B cell (primary cell): ENCODE data around the gene ZFPL1. TPM values are rescaled to one million over a fixed set of nuclear protein-coding genes. Genes with fewer than 3 reads are reported as not detected.

ENCODE experiments used
- ATAC-seq: fragments of 200-7000 bp; cut with Tn5 transposase; one replicate; pipeline ENCODE4 v1.10.0; 2021; ENCODE audit warnings: low read depth, mild to moderate bottlenecking, moderate number of reproducible peaks, moderate library complexity
- CTCF ChIA-PET: fragments of 350-600 bp; sonication (Branson Sonifier 250); formaldehyde crosslinking; loops from one replicate; lab custom pipeline; 2021; ENCODE audit warnings: antibody characterized with exemption, inconsistent platforms; lab: Charles Lee
- POLR2A ChIA-PET: fragments of 350-600 bp; sonication (Branson Sonifier 250); formaldehyde crosslinking; loops from one replicate; lab custom pipeline; 2021; ENCODE audit warnings: antibody characterized with exemption; lab: Charles Lee
- DNase-seq: peaks from one replicate; pipeline ENCODE4 v3.0.0; 2013
- H2AFZ ChIP-seq: 2 replicates; pipeline ENCODE4 v1.6.1; 2012; ENCODE audit warnings: mild to moderate bottlenecking, low read depth, low read length; ENCODE audit not compliant: insufficient read depth, poor library complexity, severe bottlenecking
- H3K27ac ChIP-seq, 2 donors: 1 replicate in 1 of 2; 2 replicates in 1 of 2; pipeline ENCODE4 v1.5.1; 2012 to 2013; ENCODE audit warnings: low read length in 2 of 2, mild to moderate bottlenecking in 2 of 2, moderate library complexity in 1 of 2
- H3K27me3 ChIP-seq, 4 experiments: fragments of 200-600 bp in 1 of 4; sonication (generic) in 1 of 4; replicated peaks in 1 of 4; 1 replicate in 2 of 4; 2 replicates in 2 of 4; pipeline versions ENCODE4 v1.6.1 to v1.7.0; 2013 to 2016; ENCODE audit warnings: low read length in 3 of 4, mild to moderate bottlenecking in 2 of 4, mixed read lengths in 1 of 4, moderate library complexity in 1 of 4; ENCODE audit not compliant: insufficient read depth in 4 of 4, control insufficient read depth in 3 of 4; ENCODE audit errors: control extremely low read depth in 1 of 4
- H3K36me3 ChIP-seq, 2 experiments: replicated peaks in 1 of 2; 1 replicate in 1 of 2; 2 replicates in 1 of 2; pipeline versions ENCODE4 v1.6.1 to v1.7.1; 2013; ENCODE audit warnings: low read length in 1 of 2; ENCODE audit not compliant: insufficient read depth in 2 of 2, control insufficient read depth in 1 of 2; ENCODE audit errors: control extremely low read depth in 1 of 2, extremely low read depth in 1 of 2
- H3K4me1 ChIP-seq, 2 donors: fragments of 200-600 bp in 1 of 2; sonication (generic) in 1 of 2; 1 replicate in 1 of 2; 2 replicates in 1 of 2; pipeline versions ENCODE4 v1.5.1 to v1.6.1; 2013 to 2017; ENCODE audit warnings: low read length in 2 of 2; ENCODE audit not compliant: control insufficient read depth in 2 of 2, insufficient read depth in 2 of 2
- H3K4me2 ChIP-seq: replicated peaks from 2 replicates; pipeline ENCODE3; 2012; ENCODE audit warnings: mild to moderate bottlenecking, low read depth, low read length; ENCODE audit not compliant: poor library complexity, severe bottlenecking
- H3K4me3 ChIP-seq, 5 experiments: fragments of 200-600 bp in 1 of 5; sonication (generic) in 1 of 5; 1 replicate in 3 of 5; 2 replicates in 2 of 5; pipeline versions ENCODE4 v1.5.1 to v1.7.0; 2011 to 2016; ENCODE audit warnings: low read length in 4 of 5, mild to moderate bottlenecking in 4 of 5, low read depth in 2 of 5, control low read depth in 1 of 5, moderate library complexity in 1 of 5; ENCODE audit not compliant: insufficient read depth in 1 of 5; ENCODE audit errors: control extremely low read depth in 1 of 5, extremely low read depth in 1 of 5
- H3K79me2 ChIP-seq: fragments of 200-600 bp; sonication (generic); one replicate; pipeline ENCODE4 v1.6.0; 2016; ENCODE audit warnings: low read length; ENCODE audit not compliant: control insufficient read depth, insufficient read depth
- H3K9ac ChIP-seq: fragments of 200-600 bp; sonication (generic); 2 replicates; pipeline ENCODE4 v1.6.1; 2017; ENCODE audit warnings: mild to moderate bottlenecking, low read length, moderate library complexity
- H3K9me3 ChIP-seq, 3 donors: one replicate each; pipeline versions ENCODE4 v1.6.1 to v1.7.1; 2013; ENCODE audit warnings: low read length in 2 of 3; ENCODE audit not compliant: control insufficient read depth in 2 of 3, insufficient read depth in 1 of 3; ENCODE audit errors: control extremely low read depth in 1 of 3
- H4K20me1 ChIP-seq: 2 replicates; pipeline ENCODE4 v1.6.0; 2012; ENCODE audit warnings: mild to moderate bottlenecking, low read length; ENCODE audit not compliant: insufficient read depth, control insufficient read depth, poor library complexity, severe bottlenecking
- H3K27ac Mint-ChIP-seq: one replicate; pipeline ENCODE4 v1.8.0; 2021; ENCODE audit warnings: mixed read lengths
- H3K27me3 Mint-ChIP-seq: one replicate; pipeline ENCODE4 v1.8.0; 2021; ENCODE audit warnings: mixed read lengths
- H3K4me1 Mint-ChIP-seq: one replicate; pipeline ENCODE4 v1.8.0; 2021; ENCODE audit warnings: mixed read lengths
- H3K4me3 Mint-ChIP-seq: one replicate; pipeline ENCODE4 v1.8.0; 2021; ENCODE audit warnings: mixed read lengths
- H3K9me3 Mint-ChIP-seq: one replicate; pipeline ENCODE4 v1.8.0; 2022; ENCODE audit warnings: mixed read lengths; ENCODE audit not compliant: insufficient read depth
- EZH2 ChIP-seq: IDR thresholded peaks from 2 replicates; pipeline ENCODE4 v1.6.1; 2012; ENCODE audit warnings: borderline replicate concordance, low read depth, mild to moderate bottlenecking, moderate library complexity, low read length; ENCODE audit not compliant: insufficient read depth, poor library complexity, severe bottlenecking
- WGBS: methylation state at CpG from one replicate; pipeline ENCODE4 v1.1.5; 2013; ENCODE audit warnings: missing lambda C conversion rate; ENCODE audit not compliant: insufficient coverage; 5-methylcytosine and 5-hydroxymethylcytosine counted together
- intact Hi-C: fragments of 100-400 bp; cut with micrococcal nuclease; formaldehyde crosslinking; loops from one replicate; pipeline ENCODE4 v1.10.0; 2022
- polyA plus RNA-seq: library from polyadenylated mRNA; depleted of rRNA; stranded (reverse); fragments of >200 nt; gene quantifications from 2 replicates; pipeline ENCODE4 v1.2.3, GENCODE V29; 2012
- total RNA-seq, 2 donors: library from RNA; stranded (reverse); fragments of 120-200 nt in 1 of 2; gene quantifications; 1 replicate in 1 of 2; 2 replicates in 1 of 2; pipeline versions ENCODE4 v1.2.3 to v1.2.4, GENCODE V29; 2013 to 2022
- TF ChIP-seq, protein P1 (sequence below): fragments of 200-600 bp; IDR thresholded peaks from one replicate; pipeline ENCODE4 v1.8.0; 2022; ENCODE audit warnings: antibody characterized with exemption, mild to moderate bottlenecking

ZFPL1 gene
- total and polyA plus RNA-seq, 2 donors (not counting 1 experiment from before 2014, with no cell fraction given) = 57.3 to 79.2 TPM

- WGBS = 78% methylated on average over 1 of the region's 6 CpGs
- POLR2A ChIA-PET = no interaction called here
- Histone ChIP-seq H3K4me2 (no peak overlapping the region), H4K20me1 (no peaks in the 10 kb centered on the region), H3K4me1 (peaks cover 18 to 30% of the 10 kb centered on the region in 2 donors), H3K27me3 (no peaks in the 10 kb centered on the region), H3K36me3 (peaks cover 0 to 16% of the 10 kb centered on the region in 2 experiments), H3K79me2 (peaks cover 19% of the 10 kb centered on the region), H3K4me3 (no peak overlapping the region), H3K27ac (no peak overlapping the region), H3K9ac (no peak overlapping the region), H2AFZ (no peak overlapping the region), H3K9me3 (no peaks in the 10 kb centered on the region)
- H3K27me3 Mint-ChIP-seq = no peaks in the 10 kb centered on the region
- ATAC-seq (no peak), DNase-seq (no peak)
- intact Hi-C loops = loop anchor here (5.0 to 10.0 kb wide), 2 partner anchors 89 to 482 kb away; partner anchors contain the start of genes SCYL1 and SYVN1
- no peak overlapping the region for H3K27ac Mint-ChIP-seq
- H3K9me3 Mint-ChIP-seq = no peaks in the 10 kb centered on the region
- TF ChIP-seq EZH2 = no peak
- TF ChIP-seq, protein P1, sequence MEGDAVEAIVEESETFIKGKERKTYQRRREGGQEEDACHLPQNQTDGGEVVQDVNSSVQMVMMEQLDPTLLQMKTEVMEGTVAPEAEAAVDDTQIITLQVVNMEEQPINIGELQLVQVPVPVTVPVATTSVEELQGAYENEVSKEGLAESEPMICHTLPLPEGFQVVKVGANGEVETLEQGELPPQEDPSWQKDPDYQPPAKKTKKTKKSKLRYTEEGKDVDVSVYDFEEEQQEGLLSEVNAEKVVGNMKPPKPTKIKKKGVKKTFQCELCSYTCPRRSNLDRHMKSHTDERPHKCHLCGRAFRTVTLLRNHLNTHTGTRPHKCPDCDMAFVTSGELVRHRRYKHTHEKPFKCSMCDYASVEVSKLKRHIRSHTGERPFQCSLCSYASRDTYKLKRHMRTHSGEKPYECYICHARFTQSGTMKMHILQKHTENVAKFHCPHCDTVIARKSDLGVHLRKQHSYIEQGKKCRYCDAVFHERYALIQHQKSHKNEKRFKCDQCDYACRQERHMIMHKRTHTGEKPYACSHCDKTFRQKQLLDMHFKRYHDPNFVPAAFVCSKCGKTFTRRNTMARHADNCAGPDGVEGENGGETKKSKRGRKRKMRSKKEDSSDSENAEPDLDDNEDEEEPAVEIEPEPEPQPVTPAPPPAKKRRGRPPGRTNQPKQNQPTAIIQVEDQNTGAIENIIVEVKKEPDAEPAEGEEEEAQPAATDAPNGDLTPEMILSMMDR = no peak
- CTCF ChIA-PET = no interaction called here
- peak overlapping the region; percentile 85 for H3K4me3 Mint-ChIP-seq
- H3K4me1 Mint-ChIP-seq = peaks cover 29% of the 10 kb centered on the region
These were observed 41.1 kb upstream of the ZFPL1 start for GRCh38 chr11:65042891-65043290.

- Mint-ChIP-seq H3K27me3 (no peaks in the 10 kb centered on the region), H3K27ac (no peak overlapping the region)
- no peak for DNase-seq
These were observed 40.0 kb upstream of the ZFPL1 start for GRCh38 chr11:65043881-65044501.

More at GRCh38 chr11:65043881-65044501, 40.0 kb upstream of the ZFPL1 start:
- TF ChIP-seq, protein P1 = no peak
- no peak for TF ChIP-seq EZH2
- H4K20me1 ChIP-seq = no peaks in the 10 kb centered on the region
- no peak overlapping the region for H3K27ac ChIP-seq
- no peaks in the 10 kb centered on the region for H3K9me3 ChIP-seq
- H3K4me1 ChIP-seq = peaks cover 23 to 30% of the 10 kb centered on the region in 2 donors
- ATAC-seq = no peak
- CTCF ChIA-PET = no interaction called here
- H3K9ac ChIP-seq = no peak overlapping the region
- Mint-ChIP-seq H3K4me1 (peaks cover 32% of the 10 kb centered on the region), H3K4me3 (peak overlapping the region; percentile 23), H3K9me3 (no peaks in the 10 kb centered on the region)
- H3K79me2 ChIP-seq = peaks cover 19% of the 10 kb centered on the region
- H3K4me3 ChIP-seq = no peak overlapping the region
- peaks cover 0 to 16% of the 10 kb centered on the region in 2 experiments for H3K36me3 ChIP-seq
- H2AFZ ChIP-seq = no peak overlapping the region
- 97% methylated on average over 21 of the region's 23 CpGs for WGBS
- intact Hi-C loops = loop anchor here (5.0 to 10.0 kb wide), 2 partner anchors 88 to 481 kb away; partner anchors contain the start of genes SCYL1 and SYVN1
- no peaks in the 10 kb centered on the region for H3K27me3 ChIP-seq
- H3K4me2 ChIP-seq = no peak overlapping the region
- POLR2A ChIA-PET = no interaction called here
